Measurements from ENCODE around the gene ITGA2B. TPM values are rescaled to one million over a fixed set of nuclear protein-coding genes. Genes with fewer than 3 reads are reported as not detected.

Gene ITGA2B
- total and polyA plus RNA-seq, 2 of the 13 experiments (the other 11 are each of a cell fraction or from before 2014, with no cell fraction given) = 0.38 to 1.1 TPM

GRCh38 chr17:44385287-44386181 is 3.9 kb downstream of the ITGA2B start (continued):
- TF ChIP-seq EED (CRISPR knock-in tag; IDR thresholded peaks at IDR 0.05) (peak; percentile 62; the same call in 1 of the 2 replicates), PLRG1 (conservative IDR thresholded peaks at IDR 0.05) (no peak), ZMYM3 (CRISPR knock-in tag; IDR thresholded peaks at IDR 0.05) (0 out of 2 replicates have a peak, but pooled peaks have one; percentile 8), ZNF891 (CRISPR knock-in tag; IDR thresholded peaks at IDR 0.05) (peak; percentile 57; the same call in 1 of the 2 replicates), ZNF552 (CRISPR knock-in tag; IDR thresholded peaks at IDR 0.05; ENCODE audit: borderline replicate concordance) (no peak), BORCS8-MEF2B (CRISPR knock-in tag; IDR thresholded peaks at IDR 0.05) (0 out of 2 replicates have a peak, but pooled peaks have one; percentile 58), ZFP82 (CRISPR knock-in tag; IDR thresholded peaks at IDR 0.05; ENCODE audit: borderline replicate concordance) (no peak)
- TF ChIP-seq, protein P1, sequence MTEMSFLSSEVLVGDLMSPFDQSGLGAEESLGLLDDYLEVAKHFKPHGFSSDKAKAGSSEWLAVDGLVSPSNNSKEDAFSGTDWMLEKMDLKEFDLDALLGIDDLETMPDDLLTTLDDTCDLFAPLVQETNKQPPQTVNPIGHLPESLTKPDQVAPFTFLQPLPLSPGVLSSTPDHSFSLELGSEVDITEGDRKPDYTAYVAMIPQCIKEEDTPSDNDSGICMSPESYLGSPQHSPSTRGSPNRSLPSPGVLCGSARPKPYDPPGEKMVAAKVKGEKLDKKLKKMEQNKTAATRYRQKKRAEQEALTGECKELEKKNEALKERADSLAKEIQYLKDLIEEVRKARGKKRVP (CRISPR knock-in tag; IDR thresholded peaks at IDR 0.05) = 0 out of 4 replicates have a peak, but pooled peaks of 1 of the 2 experiments have one; percentile 23

DNA sequence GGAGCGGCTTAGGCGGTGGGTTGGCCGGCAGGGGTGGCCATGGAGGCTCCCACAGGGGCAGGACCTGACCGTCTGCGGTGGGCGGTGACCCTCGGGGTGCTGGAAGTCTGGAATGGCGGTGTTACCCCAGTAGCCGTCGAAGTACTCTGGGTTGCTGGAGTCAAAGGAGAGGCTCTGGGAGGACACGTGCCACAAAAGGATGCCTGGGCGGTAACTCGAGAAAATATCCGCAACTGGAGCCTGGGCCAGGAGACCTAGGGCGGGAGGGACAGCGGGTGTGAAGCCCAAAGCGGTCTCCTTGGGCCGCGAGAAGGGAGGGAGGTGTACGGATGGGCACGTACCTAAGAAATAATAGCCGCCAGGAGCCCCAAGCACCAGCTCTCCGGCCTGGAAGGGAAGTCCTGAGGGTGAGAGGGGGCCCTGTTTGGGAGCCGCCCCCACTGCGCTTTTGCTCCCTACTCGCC is 4.6 kb downstream of the ITGA2B start:
- no peaks in the 10 kb centered on the region for H3K79me2 ChIP-seq (ENCODE audit: insufficient read depth, low read length)
- no peak overlapping the region for H2AFZ ChIP-seq (ENCODE audit: low read length)
- H3K9me3 ChIP-seq (ENCODE audit: low read length) = no peaks in the 10 kb centered on the region
- intact Hi-C loops (cut with micrococcal nuclease; ENCODE audit: unreplicated experiment) = no loop called here
- no peaks in the 10 kb centered on the region for H3K36me3 ChIP-seq (replicated peaks in 1 of 2; ENCODE audit: control insufficient read depth in 1 of 2, insufficient read depth in 2 of 2, low read length in 2 of 2)
- peaks cover 27% of the 10 kb centered on the region for H3K4me1 ChIP-seq (ENCODE audit: insufficient read depth, low read length)
- CTCF ChIA-PET (ENCODE audit: low intra/inter-chr PET ratio, low total read pairs) = interaction anchor here (0.8 kb wide), 1 partner anchor 138 kb away, joined by 3 read pairs; no protein-coding TSS in a partner anchor
- H3K4me3 ChIP-seq (replicated peaks in 1 of 3; ENCODE audit: insufficient read depth in 1 of 3, low read depth in 2 of 3, low read length in 3 of 3) = peak overlapping the region; percentile 58 to 83 (median 61)
- DNase-seq (ENCODE audit: low spot score) = no peak
- POLR2A ChIA-PET = interaction anchor here (0.6 to 2.0 kb wide), 10 partner anchors 9 to 258 kb away, joined by 3 to 12 read pairs (median 6); partner anchors contain the start of genes FAM171A2, GPATCH8 and GRN
- no TSS peak for BruUV-seq (replicated peaks)
- no peak for FAIRE-seq
- H3K27me3 ChIP-seq (ENCODE audit: control insufficient read depth in 1 of 2, insufficient read depth in 2 of 2, low read length in 2 of 2) = peaks cover 18 to 61% of the 10 kb centered on the region in 2 experiments
- ATAC-seq = peak; percentile 15
- H3K27ac ChIP-seq (ENCODE audit: extremely low read length, insufficient read depth, low read length) = no peak overlapping the region
- peak overlapping the region; percentile 27; the same call in 1 of the 2 replicates for H3K9ac ChIP-seq (ENCODE audit: insufficient read depth, low read depth, low read length)
- no peaks in the 10 kb centered on the region for H4K20me1 ChIP-seq (ENCODE audit: insufficient read depth, low read length)
- 15% methylated on average over 24 of the region's 26 CpGs for WGBS (ENCODE audit: low lambda C conversion rate)
- peak overlapping the region; percentile 96 for H3K4me2 ChIP-seq (ENCODE audit: low read depth, low read length)
- in situ Hi-C loops (cut with HindIII; ENCODE audit: extremely low pct_ligation_motif_present, low pct_unique_long_range_greater_than_20kb) = no loop called here
- TF ChIP-seq TRIM24 (CRISPR knock-in tag; IDR thresholded peaks at IDR 0.05) (no peak), ZFYVE20 (CRISPR knock-in tag; IDR thresholded peaks at IDR 0.05; ENCODE audit: borderline replicate concordance, low read depth) (0 out of 2 replicates have a peak, but pooled peaks have one; percentile 47), ZSCAN31 (CRISPR knock-in tag; IDR thresholded peaks at IDR 0.05; ENCODE audit: low read depth) (0 out of 2 replicates have a peak, but pooled peaks have one; percentile 44), MTA1 (CRISPR knock-in tag; IDR thresholded peaks at IDR 0.05; ENCODE audit: borderline replicate concordance) (no peak), ZBTB38 (CRISPR knock-in tag; IDR thresholded peaks at IDR 0.05) (0 out of 2 replicates have a peak, but pooled peaks have one; percentile 21), ARNT2 (CRISPR knock-in tag; IDR thresholded peaks at IDR 0.05; ENCODE audit: low read depth) (0 out of 2 replicates have a peak, but pooled peaks have one; percentile 49), ZNF317 (CRISPR knock-in tag; IDR thresholded peaks at IDR 0.05) (no peak), EED (CRISPR knock-in tag; IDR thresholded peaks at IDR 0.05) (peak; percentile 54; the same call in 1 of the 2 replicates), ZNF883 (CRISPR knock-in tag; IDR thresholded peaks at IDR 0.05; ENCODE audit: not compliant biosample characterization) (peak; percentile 25), KDM5B (CRISPR knock-in tag; IDR thresholded peaks at IDR 0.05; ENCODE audit: borderline replicate concordance) (0 out of 2 replicates have a peak, but pooled peaks have one; percentile 39), ZNF749 (CRISPR knock-in tag; IDR thresholded peaks at IDR 0.05; ENCODE audit: borderline replicate concordance) (0 out of 2 replicates have a peak, but pooled peaks have one; percentile 24), GPBP1L1 (CRISPR knock-in tag; IDR thresholded peaks at IDR 0.05) (0 out of 2 replicates have a peak, but pooled peaks have one; percentile 23)
